HG02588 (cell line): ENCODE data around the gene AFF3.
"Not testable (repeated sequence)": the region's sequence is repeated elsewhere in the genome, so short reads cannot be mapped to it uniquely, and the experiment has no call there.

Source experiments
- ATAC-seq: cut with Tn5 transposase; IDR thresholded peaks from one replicate; pipeline ENCODE4 v1.9.1; 2021; ENCODE audit warnings: mild to moderate bottlenecking, moderate library complexity; ENCODE audit not compliant: unreplicated experiment

The AFF3 gene

GRCh38 chr2:99691926-99692325 lies 450.5 kb downstream of the AFF3 start:
- ATAC-seq = no peak

GRCh38 chr2:99689145-99689742 lies 453.1 kb downstream of the AFF3 start:
- no peak for ATAC-seq

GRCh38 chr2:99688699-99689098 lies 453.7 kb downstream of the AFF3 start:
- no peak for ATAC-seq

GRCh38 chr2:99682275-99683060 lies 459.9 kb downstream of the AFF3 start:
- ATAC-seq = no peak

- ATAC-seq = no peak
Observed at GRCh38 chr2:99680946-99681345, 461.4 kb downstream of the AFF3 start.

GRCh38 chr2:99679518-99679917 lies 462.9 kb downstream of the AFF3 start:
- no peak for ATAC-seq

GRCh38 chr2:99678625-99679024 lies 463.8 kb downstream of the AFF3 start:
- no peak for ATAC-seq

GRCh38 chr2:99677814-99678213 lies 464.6 kb downstream of the AFF3 start:
- no peak for ATAC-seq

- ATAC-seq = no peak
Observed at GRCh38 chr2:99675130-99675661, 467.2 kb downstream of the AFF3 start.

- no peak for ATAC-seq
Observed at GRCh38 chr2:99674090-99674489, 468.3 kb downstream of the AFF3 start.

GRCh38 chr2:99672766-99673350 lies 469.5 kb downstream of the AFF3 start:
- no peak for ATAC-seq

GRCh38 chr2:99670768-99671734 lies 471.3 kb downstream of the AFF3 start:
- no peak for ATAC-seq

- no peak for ATAC-seq
Observed at GRCh38 chr2:99666256-99666655, 476.1 kb downstream of the AFF3 start.

GRCh38 chr2:99663641-99664040 lies 478.7 kb downstream of the AFF3 start:
- no peak for ATAC-seq

GRCh38 chr2:99662761-99663341 lies 479.5 kb downstream of the AFF3 start:
- ATAC-seq = no peak

GRCh38 chr2:99661761-99662160 lies 480.6 kb downstream of the AFF3 start:
- ATAC-seq = not testable (repeated sequence)

GRCh38 chr2:99660616-99661406 lies 481.6 kb downstream of the AFF3 start:
- ATAC-seq = no peak

GRCh38 chr2:99659874-99660273 lies 482.5 kb downstream of the AFF3 start:
- ATAC-seq = no peak

- ATAC-seq = no peak
Observed at GRCh38 chr2:99657691-99658258, 484.6 kb downstream of the AFF3 start.
